Left lung (tissue), 10 donors: ENCODE data around the gene HNRNPA0. TPM values are rescaled to one million over a fixed set of nuclear protein-coding genes. Genes with fewer than 3 reads are reported as not detected.
A peak's percentile ranks its signal among the peaks of the same experiment; 100 is the strongest.

Source experiments
- ATAC-seq: fragments of 200-7000 bp; cut with Tn5 transposase; one replicate; pipeline ENCODE4 v1.9.1; 2020; ENCODE audit warnings: moderate library complexity
- DNase-seq, 4 donors: peaks; one replicate each; pipeline ENCODE4 v3.0.0-alpha.2; 2013 to 2020
- H3K27ac ChIP-seq, 2 donors: fragments of 200-600 bp; sonication (generic) in 1 of 2; one replicate each; pipeline versions ENCODE4 v1.5.0 to v1.8.0; 2020 to 2021
- H3K27me3 ChIP-seq, 2 donors: fragments of 200-600 bp; sonication (generic) in 1 of 2; one replicate each; pipeline versions ENCODE4 v1.5.0 to v1.8.0; 2020 to 2021
- H3K36me3 ChIP-seq, 2 donors: fragments of 200-600 bp; sonication (generic) in 1 of 2; one replicate each; pipeline versions ENCODE4 v1.5.0 to v1.8.0; 2020 to 2021
- H3K4me1 ChIP-seq, 2 donors: fragments of 200-600 bp; one replicate each; pipeline ENCODE4 v1.8.0; 2021
- H3K4me3 ChIP-seq, 2 donors: fragments of 200-600 bp; sonication (generic) in 1 of 2; one replicate each; pipeline versions ENCODE4 v1.5.0 to v1.8.0; 2020 to 2021; ENCODE audit warnings: mild to moderate bottlenecking in 1 of 2
- H3K9me3 ChIP-seq, 2 donors: fragments of 200-600 bp; sonication (generic) in 1 of 2; one replicate each; pipeline versions ENCODE4 v1.5.0 to v1.8.0; 2020 to 2021
- intact Hi-C, 2 donors: fragments of 100-400 bp; cut with DNase I; formaldehyde crosslinking; loops; one replicate each; pipeline versions ENCODE4 v1.11.2 to v1.14.2; 2022
- polyA plus RNA-seq, 6 donors: library from polyadenylated mRNA; unstranded; fragments of 120-200 nt; gene quantifications; one replicate each; pipeline ENCODE4 v1.2.1, GENCODE V29; 2013; ENCODE audit not compliant: insufficient read length in 6 of 6
- total RNA-seq, 2 donors: library from RNA; stranded (reverse); fragmentation: NEBNext Ultra II Directional; extraction: Animal tissue kit (Norgen Biotek cat#: 25700); gene quantifications; one replicate each; pipeline ENCODE4 v1.2.1, GENCODE V29; 2021
- TF ChIP-seq, protein P1 (sequence below), 2 donors: fragments of 200-600 bp; sonication (generic) in 1 of 2; IDR thresholded peaks; one replicate each; pipeline versions ENCODE4 v1.5.0 to v1.8.0; 2021; ENCODE audit warnings: antibody characterized with exemption in 2 of 2
- donor health status: DM: no; HTN: yes; CAD: no.
- donor health status: DM: no; HTN: no; CAD: no.

The HNRNPA0 gene
- total and polyA plus RNA-seq, 8 donors, result 22.7 to 83.3 (median 71.1) TPM

DNA sequence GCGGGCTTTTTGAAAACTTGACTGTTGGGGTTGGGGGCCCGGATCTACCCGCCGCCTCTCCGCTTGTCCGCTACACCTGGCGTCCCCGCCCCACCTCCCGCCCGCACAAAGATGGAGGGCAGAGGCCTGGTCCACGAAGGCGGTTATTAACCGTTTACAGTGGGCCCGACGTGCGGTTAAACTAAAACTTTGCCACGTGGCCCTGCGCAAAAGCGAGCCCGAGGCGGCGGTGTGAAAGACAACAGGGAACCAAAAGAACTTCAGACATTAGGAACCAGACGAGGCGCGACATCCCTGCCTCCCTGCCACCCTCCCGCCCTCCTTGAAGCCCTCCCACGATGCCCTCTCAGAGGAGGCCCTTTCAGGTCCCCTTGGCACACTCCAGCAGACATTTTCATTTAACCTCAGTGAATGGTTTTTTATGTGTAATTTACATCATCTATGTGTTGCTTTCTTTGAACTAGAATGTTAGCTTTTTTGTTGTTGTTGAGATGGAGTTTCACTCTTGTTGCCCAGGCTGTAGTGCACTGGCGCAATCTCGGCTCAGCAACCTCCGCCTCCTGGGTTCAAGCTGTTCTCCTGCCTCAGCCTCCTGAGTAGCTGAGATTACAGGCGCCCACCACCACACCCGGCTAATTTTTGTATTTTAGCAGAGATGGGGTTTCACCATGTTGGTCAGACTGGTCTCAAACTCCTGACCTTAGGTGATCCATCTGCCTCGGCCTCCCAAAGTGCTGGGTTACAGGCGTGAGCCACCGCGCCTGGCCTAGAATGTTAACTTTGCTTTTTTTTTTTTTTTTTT lies 999 bp upstream of the HNRNPA0 start:
- ATAC-seq (peak; percentile 38), DNase-seq (peak in 1 of 4 donors; percentile 33)
- no peaks in the 10 kb centered on the region for H3K27me3 ChIP-seq
- TF ChIP-seq, protein P1, sequence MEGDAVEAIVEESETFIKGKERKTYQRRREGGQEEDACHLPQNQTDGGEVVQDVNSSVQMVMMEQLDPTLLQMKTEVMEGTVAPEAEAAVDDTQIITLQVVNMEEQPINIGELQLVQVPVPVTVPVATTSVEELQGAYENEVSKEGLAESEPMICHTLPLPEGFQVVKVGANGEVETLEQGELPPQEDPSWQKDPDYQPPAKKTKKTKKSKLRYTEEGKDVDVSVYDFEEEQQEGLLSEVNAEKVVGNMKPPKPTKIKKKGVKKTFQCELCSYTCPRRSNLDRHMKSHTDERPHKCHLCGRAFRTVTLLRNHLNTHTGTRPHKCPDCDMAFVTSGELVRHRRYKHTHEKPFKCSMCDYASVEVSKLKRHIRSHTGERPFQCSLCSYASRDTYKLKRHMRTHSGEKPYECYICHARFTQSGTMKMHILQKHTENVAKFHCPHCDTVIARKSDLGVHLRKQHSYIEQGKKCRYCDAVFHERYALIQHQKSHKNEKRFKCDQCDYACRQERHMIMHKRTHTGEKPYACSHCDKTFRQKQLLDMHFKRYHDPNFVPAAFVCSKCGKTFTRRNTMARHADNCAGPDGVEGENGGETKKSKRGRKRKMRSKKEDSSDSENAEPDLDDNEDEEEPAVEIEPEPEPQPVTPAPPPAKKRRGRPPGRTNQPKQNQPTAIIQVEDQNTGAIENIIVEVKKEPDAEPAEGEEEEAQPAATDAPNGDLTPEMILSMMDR (IDR thresholded peaks at IDR 0.05), result no peak
- intact Hi-C loops, result no loop called here
- H3K4me3 ChIP-seq, result peak overlapping the region; percentile 74
- no peaks in the 10 kb centered on the region for H3K9me3 ChIP-seq
- H3K27ac ChIP-seq, result peak overlapping the region; percentile 99
- peaks cover 4 to 31% of the 10 kb centered on the region in 2 donors for H3K4me1 ChIP-seq
- no peaks in the 10 kb centered on the region for H3K36me3 ChIP-seq

- ATAC-seq, result peak; percentile 9
- H3K4me1 ChIP-seq, result peaks cover 4 to 39% of the 10 kb centered on the region in 2 donors
- TF ChIP-seq, protein P1 (IDR thresholded peaks at IDR 0.05), result no peak
- peak in 1 of 4 donors; percentile 87 for DNase-seq
- peak overlapping the region; percentile 99 for H3K27ac ChIP-seq
- H3K36me3 ChIP-seq, result no peaks in the 10 kb centered on the region
- H3K9me3 ChIP-seq, result no peaks in the 10 kb centered on the region
- peak overlapping the region; percentile 74 for H3K4me3 ChIP-seq
- no peaks in the 10 kb centered on the region for H3K27me3 ChIP-seq
- intact Hi-C loops, result no loop called here
Measured at GRCh38 chr5:137753691-137754187, 424 bp downstream of the HNRNPA0 start.

- H3K27ac ChIP-seq, result peak overlapping the region; percentile 99
- peak overlapping the region; percentile 74 for H3K4me3 ChIP-seq
- H3K27me3 ChIP-seq, result no peaks in the 10 kb centered on the region
- H3K9me3 ChIP-seq, result no peaks in the 10 kb centered on the region
- H3K36me3 ChIP-seq, result no peaks in the 10 kb centered on the region
- intact Hi-C loops, result no loop called here
- H3K4me1 ChIP-seq, result peaks cover 4 to 39% of the 10 kb centered on the region in 2 donors
- ATAC-seq, result peak; percentile 1
- TF ChIP-seq, protein P1 (IDR thresholded peaks at IDR 0.05), result no peak
- peak; percentile 16 to 92 (median 47) for DNase-seq
Measured at GRCh38 chr5:137752905-137753690, 1.1 kb downstream of the HNRNPA0 start.

DNA sequence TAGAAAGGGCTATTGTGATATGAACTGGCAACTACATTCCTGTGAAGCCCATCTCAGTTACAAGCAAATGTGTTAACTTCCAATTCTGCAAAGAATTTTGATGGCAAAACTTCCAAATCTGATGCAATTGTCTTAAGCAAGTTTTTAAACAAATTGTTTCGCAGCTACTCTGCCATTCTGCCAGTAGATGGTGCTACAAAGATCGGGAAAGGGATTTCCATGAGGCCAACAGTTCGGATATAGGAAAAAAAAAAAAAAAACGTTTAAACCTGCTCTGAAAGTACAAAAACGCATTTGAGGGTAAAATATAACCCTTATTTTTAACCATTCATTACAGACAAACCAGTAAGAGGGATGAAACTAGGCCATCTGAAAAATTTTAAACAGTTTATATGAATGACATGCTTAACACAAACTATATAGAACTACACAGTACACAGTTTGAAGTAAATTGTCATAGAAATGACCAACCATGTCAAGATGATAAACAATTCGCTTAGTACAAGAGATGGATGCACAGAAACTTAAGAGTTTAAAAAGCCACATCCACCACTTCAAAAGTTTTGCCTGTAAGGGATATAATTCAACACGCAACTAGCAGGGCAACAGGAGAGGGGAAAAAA lies 2.2 kb downstream of the HNRNPA0 start:
- H3K9me3 ChIP-seq, result no peaks in the 10 kb centered on the region
- no peaks in the 10 kb centered on the region for H3K27me3 ChIP-seq
- ATAC-seq (no peak), DNase-seq (peak in 2 of 4 donors; percentile 65 to 77)
- peak overlapping the region; percentile 74 for H3K4me3 ChIP-seq
- H3K36me3 ChIP-seq, result no peaks in the 10 kb centered on the region
- peaks cover 4 to 39% of the 10 kb centered on the region in 2 donors for H3K4me1 ChIP-seq
- TF ChIP-seq, protein P1 (IDR thresholded peaks at IDR 0.05), result peak; percentile 55 to 62
- peak overlapping the region; percentile 99 for H3K27ac ChIP-seq
- intact Hi-C loops, result no loop called here
